GM21529 (cell line): Measurements from ENCODE around the gene SEMA3B.
"Not testable (repeated sequence)": the region's sequence is repeated elsewhere in the genome, so short reads cannot be mapped to it uniquely, and the experiment has no call there.

Experiments
- ATAC-seq: cut with Tn5 transposase; IDR thresholded peaks from one replicate; pipeline ENCODE4 v1.9.1; 2021; ENCODE audit not compliant: unreplicated experiment

SEMA3B gene

GRCh38 chr3:50271314-50271936, 2.5 kb downstream of the SEMA3B start:
- no peak for ATAC-seq

DNA sequence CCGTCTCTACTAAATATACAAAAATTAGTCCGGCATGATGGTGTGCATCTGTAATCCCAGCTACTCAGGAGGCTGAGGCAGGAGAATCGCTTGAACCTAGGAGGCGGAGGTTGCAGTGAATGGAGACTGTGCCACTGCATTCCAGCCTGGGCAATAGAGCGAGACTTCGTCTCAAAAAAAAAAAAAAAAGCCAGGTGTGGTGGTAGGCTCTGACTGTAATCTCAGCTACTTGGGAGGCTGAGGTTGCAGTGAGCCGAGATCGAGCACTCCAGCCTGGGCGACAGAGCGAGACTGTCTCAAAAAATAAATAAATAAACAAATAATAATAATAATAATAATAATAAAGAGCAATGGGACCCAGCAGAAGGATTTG, 3.6 kb downstream of the SEMA3B start:
- ATAC-seq: peak; percentile 5

GRCh38 chr3:50272911-50273688, 4.2 kb downstream of the SEMA3B start:
- peak; percentile 88 for ATAC-seq

DNA sequence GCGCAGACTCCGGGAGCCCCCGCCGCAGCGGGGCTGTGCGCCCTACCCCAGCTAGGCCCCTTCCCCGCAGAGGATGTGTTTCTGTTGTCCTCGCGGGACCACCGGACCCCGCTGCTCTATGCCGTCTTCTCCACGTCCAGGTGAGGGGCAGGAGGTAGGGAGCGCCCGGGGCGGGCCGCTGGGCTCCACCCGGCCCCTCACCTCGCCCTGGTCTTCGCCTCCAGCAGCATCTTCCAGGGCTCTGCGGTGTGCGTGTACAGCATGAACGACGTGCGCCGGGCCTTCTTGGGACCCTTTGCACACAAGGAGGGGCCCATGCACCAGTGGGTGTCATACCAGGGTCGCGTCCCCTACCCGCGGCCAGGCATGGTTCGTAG, 4.7 kb downstream of the SEMA3B start:
- ATAC-seq: no peak

GRCh38 chr3:50274371-50275104, 5.6 kb downstream of the SEMA3B start:
- ATAC-seq: no peak

DNA sequence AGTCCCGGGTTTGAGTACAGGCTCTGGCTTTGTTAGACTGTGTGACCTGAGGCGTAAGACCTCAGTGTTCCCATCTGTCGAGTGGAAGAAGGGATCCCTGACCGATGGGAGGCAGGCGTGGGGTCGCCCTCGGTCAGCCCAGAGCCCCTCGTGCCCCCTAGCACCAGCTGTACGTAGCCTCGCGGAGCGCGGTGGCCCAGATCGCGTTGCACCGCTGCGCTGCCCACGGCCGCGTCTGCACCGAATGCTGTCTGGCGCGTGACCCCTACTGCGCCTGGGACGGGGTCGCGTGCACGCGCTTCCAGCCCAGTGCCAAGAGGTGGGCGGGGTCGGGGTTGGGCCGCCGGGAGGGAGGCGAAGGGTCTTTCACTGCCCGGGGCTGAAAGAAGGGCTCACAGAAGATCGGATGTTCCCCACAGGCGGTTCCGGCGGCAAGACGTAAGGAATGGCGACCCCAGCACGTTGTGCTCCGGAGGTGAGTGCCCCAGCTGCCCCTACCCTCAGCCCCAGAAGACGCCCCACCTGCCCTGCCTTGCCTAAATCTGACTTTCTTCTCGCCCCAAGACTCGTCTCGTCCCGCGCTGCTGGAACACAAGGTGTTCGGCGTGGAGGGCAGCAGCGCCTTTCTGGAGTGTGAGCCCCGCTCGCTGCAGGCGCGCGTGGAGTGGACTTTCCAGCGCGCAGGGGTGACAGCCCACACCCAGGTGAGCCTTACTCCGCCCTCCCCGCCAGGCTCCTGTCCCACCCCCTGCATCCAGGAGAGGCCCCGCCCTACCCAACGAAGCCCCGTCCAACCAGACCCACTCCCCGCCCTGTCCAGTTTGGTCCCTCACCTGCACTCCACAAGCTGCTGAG, 6.4 kb downstream of the SEMA3B start:
- ATAC-seq: no peak

- no peak for ATAC-seq
Observed at GRCh38 chr3:50275996-50276761, 7.2 kb downstream of the SEMA3B start.

DNA sequence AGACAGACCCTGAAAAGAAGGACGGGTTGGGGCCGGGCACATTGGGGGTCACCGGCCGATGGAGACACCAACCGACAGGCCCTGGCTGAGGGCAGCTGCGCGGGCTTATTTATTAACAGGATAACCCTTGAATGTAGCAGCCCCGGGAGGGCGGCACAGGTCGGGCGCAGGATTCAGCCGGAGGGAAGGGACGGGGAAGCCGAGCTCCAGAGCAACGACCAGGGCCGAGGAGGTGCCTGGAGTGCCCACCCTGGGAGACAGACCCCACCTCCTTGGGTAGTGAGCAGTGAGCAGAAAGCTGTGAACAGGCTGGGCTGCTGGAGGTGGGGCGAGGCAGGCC, 7.8 kb downstream of the SEMA3B start:
- no peak for ATAC-seq

- ATAC-seq: no peak
Observed at GRCh38 chr3:50278123-50278879, 9.4 kb downstream of the SEMA3B start.

- ATAC-seq: no peak
Observed at GRCh38 chr3:50278880-50279224, 9.9 kb downstream of the SEMA3B start, which contains the start of gene LSMEM2. Gene LSMEM2 (plus strand): TSS chr3:50279087. CDS start chr3:50279114, 27 bp downstream.

GRCh38 chr3:50279255-50280016, 10.5 kb downstream of the SEMA3B start:
- ATAC-seq: no peak

DNA sequence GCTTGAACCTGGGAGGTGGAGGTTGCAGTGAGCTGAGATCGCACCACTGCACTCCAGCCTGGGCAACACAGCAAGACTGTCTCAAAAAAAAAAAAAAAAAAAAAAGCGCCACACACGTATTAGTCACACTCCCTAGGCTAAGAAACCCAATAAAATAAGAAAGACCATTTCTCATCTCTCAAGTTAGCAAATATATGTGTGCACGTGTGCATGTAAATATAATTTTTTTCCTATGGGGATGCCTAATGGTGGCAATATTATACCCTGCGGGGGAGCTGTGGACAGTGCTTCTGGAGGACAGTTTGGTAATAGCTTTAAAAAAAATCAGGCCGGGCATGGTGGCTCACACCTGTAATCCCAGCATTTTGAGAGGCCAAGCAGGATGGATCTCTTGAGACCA, 15.2 kb downstream of the SEMA3B start:
- ATAC-seq: not testable (repeated sequence)

- no peak for ATAC-seq
Observed at GRCh38 chr3:50286322-50287227, 17.6 kb downstream of the SEMA3B start.

DNA sequence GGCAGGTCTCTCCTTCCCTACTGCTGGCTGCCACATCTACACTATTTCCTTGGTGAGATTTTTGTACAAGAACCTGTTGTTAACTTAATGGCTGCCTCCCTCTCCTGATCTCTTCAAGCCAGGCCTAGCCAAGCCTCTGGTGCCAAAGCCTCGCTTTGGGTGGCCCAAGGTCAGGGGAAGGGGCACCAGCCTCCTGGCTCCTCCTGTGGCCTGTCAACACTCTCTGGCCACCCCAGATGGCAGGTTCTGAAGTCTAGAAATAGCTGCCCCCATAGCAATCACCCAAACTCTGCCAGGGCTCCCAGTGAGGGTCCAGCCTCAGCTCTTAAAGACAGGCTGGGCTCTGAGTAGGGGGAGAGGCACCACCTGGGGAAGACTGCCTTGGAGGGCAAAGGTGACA, 18.3 kb downstream of the SEMA3B start:
- ATAC-seq: no peak

GRCh38 chr3:50288387-50289007, 19.6 kb downstream of the SEMA3B start:
- no peak for ATAC-seq

- no peak for ATAC-seq
Observed at GRCh38 chr3:50289130-50289529, 20.2 kb downstream of the SEMA3B start.

- no peak for ATAC-seq
Observed at GRCh38 chr3:50290161-50290641, 21.3 kb downstream of the SEMA3B start.
